ENCODE measurements around the gene ARHGDIB. TPM values are rescaled to one million over a fixed set of nuclear protein-coding genes. Genes with fewer than 3 reads are reported as not detected.

ARHGDIB gene
- total RNA-seq, 1 experiment from 2014 or later = 7.7 TPM

GRCh38 chr12:14975457-14975856 is 14.1 kb upstream of the ARHGDIB start:
- no peaks in the 10 kb centered on the region for H3K36me3 Mint-ChIP-seq (ENCODE audit: insufficient read depth, unreplicated experiment)
- no peaks in the 10 kb centered on the region for H3K4me1 Mint-ChIP-seq (ENCODE audit: insufficient read depth, unreplicated experiment)
- no peak overlapping the region for H3K27ac Mint-ChIP-seq (ENCODE audit: low read depth, unreplicated experiment)
- DNase-seq (ENCODE audit: unreplicated experiment) = no peak
- ChIA-PET CTCF (interaction anchor here (0.5 to 2.0 kb wide), 2 partner anchors 44 to 130 kb away, joined by 3 to 5 read pairs; no protein-coding TSS in a partner anchor), POLR2A (interaction anchor here (0.6 kb wide), 1 partner anchor 1526 kb away, joined by 3 read pairs; no protein-coding TSS in a partner anchor)
- no peak overlapping the region for H3K4me3 Mint-ChIP-seq (ENCODE audit: unreplicated experiment)
- TF ChIP-seq CTCF (IDR thresholded peaks at IDR 0.05; ENCODE audit: unreplicated experiment) = no peak
- no peaks in the 10 kb centered on the region for H3K9me3 Mint-ChIP-seq (ENCODE audit: unreplicated experiment)
- H3K27me3 Mint-ChIP-seq (ENCODE audit: insufficient read depth, unreplicated experiment) = no peaks in the 10 kb centered on the region
- BruUV-seq (replicated peaks) = no TSS peak
- intact Hi-C loops (cut with micrococcal nuclease) = no loop called here

GRCh38 chr12:14974633-14975032 is 13.2 kb upstream of the ARHGDIB start:
- ChIA-PET POLR2A (interaction anchor here (0.6 to 1.8 kb wide), 3 partner anchors 13 to 1527 kb away, joined by 3 to 4 read pairs (median 3); no protein-coding TSS in a partner anchor), CTCF (no interaction called here)
- Mint-ChIP-seq H3K9me3 (ENCODE audit: unreplicated experiment) (no peaks in the 10 kb centered on the region), H3K4me1 (ENCODE audit: insufficient read depth, unreplicated experiment) (no peaks in the 10 kb centered on the region), H3K4me3 (ENCODE audit: unreplicated experiment) (no peak overlapping the region), H3K27ac (ENCODE audit: low read depth, unreplicated experiment) (no peak overlapping the region), H3K27me3 (ENCODE audit: insufficient read depth, unreplicated experiment) (no peaks in the 10 kb centered on the region), H3K36me3 (ENCODE audit: insufficient read depth, unreplicated experiment) (no peaks in the 10 kb centered on the region)
- intact Hi-C loops (cut with micrococcal nuclease) = no loop called here
- no peak for DNase-seq (ENCODE audit: unreplicated experiment)
- BruUV-seq (replicated peaks) = no TSS peak
- no peak for TF ChIP-seq CTCF (IDR thresholded peaks at IDR 0.05; ENCODE audit: unreplicated experiment)

- H3K27me3 Mint-ChIP-seq (ENCODE audit: insufficient read depth, unreplicated experiment) = no peaks in the 10 kb centered on the region
- ChIA-PET CTCF (interaction anchor here (0.8 kb wide), 1 partner anchor 11 kb away, joined by 3 read pairs; no protein-coding TSS in a partner anchor), POLR2A (interaction anchor here (1.8 kb wide), 1 partner anchor 15 kb away, joined by 4 read pairs; no protein-coding TSS in a partner anchor)
- H3K27ac Mint-ChIP-seq (ENCODE audit: low read depth, unreplicated experiment) = no peak within 1 kb of the TSS
- H3K9me3 Mint-ChIP-seq (ENCODE audit: unreplicated experiment) = no peaks in the 10 kb centered on the region
- no peaks in the 10 kb centered on the region for H3K4me1 Mint-ChIP-seq (ENCODE audit: insufficient read depth, unreplicated experiment)
- DNase-seq (ENCODE audit: unreplicated experiment) = no peak
- TF ChIP-seq CTCF (IDR thresholded peaks at IDR 0.05; ENCODE audit: unreplicated experiment) = no peak
- H3K36me3 Mint-ChIP-seq (ENCODE audit: insufficient read depth, unreplicated experiment) = no peaks in the 10 kb centered on the region
- H3K4me3 Mint-ChIP-seq (ENCODE audit: unreplicated experiment) = no peak within 1 kb of the TSS
- no TSS peak for BruUV-seq (replicated peaks)
- intact Hi-C loops (cut with micrococcal nuclease) = no loop called here
These were observed 11.4 kb upstream of the ARHGDIB start, which contains the start of gene PDE6H for GRCh38 chr12:14972816-14973215. Gene PDE6H (plus strand): TSS chr12:14973042. CDS start chr12:14978013, 4,971 bp downstream.

GRCh38 chr12:14970473-14970872 is 9.1 kb upstream of the ARHGDIB start:
- ChIA-PET POLR2A (no interaction called here), CTCF (no interaction called here)
- intact Hi-C loops (cut with micrococcal nuclease) = no loop called here
- no peak for DNase-seq (ENCODE audit: unreplicated experiment)
- no peak overlapping the region for H3K27ac Mint-ChIP-seq (ENCODE audit: low read depth, unreplicated experiment)
- H3K4me1 Mint-ChIP-seq (ENCODE audit: insufficient read depth, unreplicated experiment) = no peaks in the 10 kb centered on the region
- H3K27me3 Mint-ChIP-seq (ENCODE audit: insufficient read depth, unreplicated experiment) = no peaks in the 10 kb centered on the region
- no TSS peak for BruUV-seq (replicated peaks)
- no peak overlapping the region for H3K4me3 Mint-ChIP-seq (ENCODE audit: unreplicated experiment)
- TF ChIP-seq CTCF (IDR thresholded peaks at IDR 0.05; ENCODE audit: unreplicated experiment) = no peak
- H3K36me3 Mint-ChIP-seq (ENCODE audit: insufficient read depth, unreplicated experiment) = no peaks in the 10 kb centered on the region
- H3K9me3 Mint-ChIP-seq (ENCODE audit: unreplicated experiment) = no peaks in the 10 kb centered on the region

All from MCF 10A (cell line).